Effector memory CD8-positive, alpha-beta T cell (primary cell): ENCODE data around the gene HIGD1B.

Experiments used
- ATAC-seq: fragments of 150-1000 bp; cut with Tn5 transposase; replicated peaks from 2 replicates; pipeline ENCODE4 v1.10.0; 2021; ENCODE audit warnings: mild to moderate bottlenecking, moderate library complexity
- DNase-seq, 3 experiments: peaks; one replicate each; pipeline ENCODE4 v3.0.0; 2021
- H3K27ac Mint-ChIP-seq, 2 donors: one replicate each; pipeline ENCODE4 v1.8.0; 2022; ENCODE audit warnings: mild to moderate bottlenecking in 2 of 2, mixed read lengths in 2 of 2, moderate library complexity in 2 of 2
- H3K27me3 Mint-ChIP-seq, 2 donors: one replicate each; pipeline ENCODE4 v1.8.0; 2022; ENCODE audit warnings: mixed read lengths in 2 of 2
- H3K36me3 Mint-ChIP-seq: one replicate; pipeline ENCODE4 v1.8.0; 2022; ENCODE audit warnings: mild to moderate bottlenecking, moderate library complexity, mixed read lengths; ENCODE audit not compliant: insufficient read depth
- H3K4me1 Mint-ChIP-seq, 2 donors: one replicate each; pipeline ENCODE4 v1.8.0; 2022; ENCODE audit warnings: low read depth in 2 of 2, mixed read lengths in 2 of 2
- H3K4me3 Mint-ChIP-seq, 2 donors: one replicate each; pipeline ENCODE4 v1.8.0; 2022; ENCODE audit warnings: mild to moderate bottlenecking in 2 of 2, mixed read lengths in 2 of 2, moderate library complexity in 2 of 2
- H3K9me3 Mint-ChIP-seq, 2 donors: one replicate each; pipeline ENCODE4 v1.8.0; 2022; ENCODE audit warnings: mixed read lengths in 2 of 2

Gene HIGD1B

DNA sequence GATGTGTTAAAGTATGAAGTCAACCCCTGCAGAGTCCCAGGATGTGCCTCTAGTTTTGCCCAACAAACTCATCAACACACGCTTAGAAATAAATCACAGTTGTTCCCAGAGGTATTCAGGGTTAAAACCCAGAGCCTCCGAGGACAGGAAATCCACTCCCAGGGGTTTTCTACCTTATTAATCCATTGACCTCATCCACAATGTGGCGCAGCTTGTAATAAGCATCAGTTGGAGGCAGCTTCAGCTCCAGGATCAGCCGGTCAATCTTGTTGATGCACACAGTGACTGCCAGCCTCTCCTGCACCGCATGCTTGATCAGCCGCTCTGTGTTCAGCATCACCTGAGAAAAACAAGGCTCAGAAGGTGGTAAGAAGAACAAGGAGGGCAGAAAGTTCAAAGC lies 28.1 kb downstream of the HIGD1B start:
- peak overlapping the region in 1 of 2 donors; percentile 21 for H3K27ac Mint-ChIP-seq
- H3K36me3 Mint-ChIP-seq = peaks cover 75% of the 10 kb centered on the region
- ATAC-seq (no peak), DNase-seq (no peak)
- no peaks in the 10 kb centered on the region for H3K27me3 Mint-ChIP-seq
- H3K4me1 Mint-ChIP-seq = no peaks in the 10 kb centered on the region
- no peaks in the 10 kb centered on the region for H3K9me3 Mint-ChIP-seq
- H3K4me3 Mint-ChIP-seq = no peak overlapping the region

DNA sequence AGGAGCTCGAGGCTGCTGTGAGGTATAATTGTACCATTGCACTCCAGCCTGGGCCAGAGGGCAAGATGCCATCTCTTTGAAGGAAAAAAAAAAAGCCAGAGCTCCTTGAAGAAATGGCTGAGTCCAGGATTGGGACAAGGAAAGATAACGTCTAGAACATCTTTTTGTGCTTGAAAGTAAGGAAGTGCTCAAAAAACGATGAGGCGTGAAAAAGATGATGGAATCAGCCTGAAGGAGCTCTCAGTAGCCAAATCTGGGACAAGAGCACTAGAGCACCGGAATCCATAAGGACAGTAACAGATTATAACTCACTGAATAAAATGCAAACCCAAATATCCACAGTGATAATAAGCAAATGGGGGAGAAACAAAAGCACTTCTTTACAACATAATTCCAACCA lies 29.4 kb downstream of the HIGD1B start:
- no peak for DNase-seq
- no peak overlapping the region for H3K4me3 Mint-ChIP-seq
- H3K27ac Mint-ChIP-seq = no peak overlapping the region
- H3K36me3 Mint-ChIP-seq = peaks cover 69% of the 10 kb centered on the region
- H3K4me1 Mint-ChIP-seq = no peaks in the 10 kb centered on the region
- H3K9me3 Mint-ChIP-seq = no peaks in the 10 kb centered on the region
- H3K27me3 Mint-ChIP-seq = no peaks in the 10 kb centered on the region
- no peak for ATAC-seq

DNA sequence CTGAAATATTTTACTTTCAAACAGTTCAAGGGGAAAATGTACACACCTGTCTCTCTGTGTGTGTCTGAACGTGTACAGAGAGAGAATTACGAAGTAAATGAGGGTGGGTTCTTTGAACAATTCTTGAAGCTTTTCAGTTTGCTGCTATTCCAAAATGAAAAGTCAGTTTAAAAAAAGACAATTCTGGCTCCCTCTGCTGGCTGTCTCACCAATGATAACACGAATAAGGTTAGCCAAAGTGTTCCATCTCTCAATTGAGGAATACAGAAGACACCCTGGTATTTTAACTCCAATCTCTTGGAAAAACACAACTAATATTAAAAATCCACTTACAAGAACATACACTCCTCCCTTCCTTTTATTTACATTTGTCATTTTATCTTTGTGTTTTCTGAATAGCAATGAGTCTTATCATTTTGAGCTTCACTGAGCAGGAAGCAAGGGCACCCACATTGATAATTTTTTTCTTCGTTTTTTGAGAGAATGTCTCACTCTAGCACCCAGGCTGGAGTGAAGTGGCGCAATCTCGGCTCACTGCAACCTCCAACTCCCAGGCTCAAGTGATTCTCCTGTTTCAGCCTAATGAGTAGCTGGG lies 31.0 kb downstream of the HIGD1B start:
- Mint-ChIP-seq H3K27ac (no peak overlapping the region), H3K36me3 (peaks cover 70% of the 10 kb centered on the region), H3K4me3 (no peak overlapping the region), H3K9me3 (no peaks in the 10 kb centered on the region), H3K27me3 (no peaks in the 10 kb centered on the region), H3K4me1 (no peaks in the 10 kb centered on the region)
- DNase-seq (peak in 1 of 3 experiments; percentile 21), ATAC-seq (no peak)

DNA sequence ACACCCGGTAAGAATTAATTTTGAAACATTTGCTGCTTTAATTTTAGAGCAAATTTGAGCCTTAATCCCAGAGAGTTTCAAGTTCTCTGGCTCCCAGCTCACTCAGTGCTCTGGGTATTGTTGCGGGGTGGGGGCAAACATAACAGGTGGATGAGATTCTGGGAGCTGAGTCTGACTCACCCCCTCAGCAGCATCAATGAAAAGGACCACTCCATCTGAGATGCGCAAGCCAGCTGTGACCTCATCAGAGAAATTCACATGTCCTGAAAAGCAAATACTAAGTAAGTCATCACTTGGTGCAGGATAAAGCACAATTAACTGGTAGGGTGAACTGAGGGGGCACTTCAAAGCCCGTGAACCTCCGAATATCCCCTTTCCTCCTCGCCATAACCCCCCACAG lies 31.7 kb downstream of the HIGD1B start:
- no peaks in the 10 kb centered on the region for H3K27me3 Mint-ChIP-seq
- H3K4me3 Mint-ChIP-seq = no peak overlapping the region
- no peaks in the 10 kb centered on the region for H3K4me1 Mint-ChIP-seq
- H3K36me3 Mint-ChIP-seq = peaks cover 67% of the 10 kb centered on the region
- no peak overlapping the region for H3K27ac Mint-ChIP-seq
- ATAC-seq (no peak), DNase-seq (no peak)
- H3K9me3 Mint-ChIP-seq = no peaks in the 10 kb centered on the region

DNA sequence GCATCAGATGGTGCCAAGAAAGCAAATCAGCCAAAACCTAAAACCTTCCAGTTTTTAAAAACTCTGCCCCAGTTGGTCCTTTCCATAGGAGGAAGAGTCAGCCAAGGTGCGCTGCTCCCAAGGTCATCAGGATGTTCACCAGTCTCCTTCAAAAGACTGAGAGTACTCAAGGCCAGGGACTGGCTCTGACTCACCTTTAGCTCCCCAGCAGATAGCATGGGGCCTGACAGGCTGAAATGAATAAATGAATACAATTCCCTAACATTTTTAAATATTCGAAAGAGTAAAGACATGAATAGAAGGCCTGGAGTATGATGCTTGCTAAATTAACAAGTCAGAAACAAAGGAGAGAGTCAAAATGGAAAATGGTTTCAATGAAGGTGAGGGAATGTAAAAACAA lies 32.4 kb downstream of the HIGD1B start:
- ATAC-seq = no peak
- no peak for DNase-seq
- Mint-ChIP-seq H3K9me3 (no peaks in the 10 kb centered on the region), H3K4me3 (no peak overlapping the region), H3K27ac (peak overlapping the region in 1 of 2 donors; percentile 52), H3K27me3 (no peaks in the 10 kb centered on the region), H3K4me1 (no peaks in the 10 kb centered on the region), H3K36me3 (peaks cover 67% of the 10 kb centered on the region)

DNA sequence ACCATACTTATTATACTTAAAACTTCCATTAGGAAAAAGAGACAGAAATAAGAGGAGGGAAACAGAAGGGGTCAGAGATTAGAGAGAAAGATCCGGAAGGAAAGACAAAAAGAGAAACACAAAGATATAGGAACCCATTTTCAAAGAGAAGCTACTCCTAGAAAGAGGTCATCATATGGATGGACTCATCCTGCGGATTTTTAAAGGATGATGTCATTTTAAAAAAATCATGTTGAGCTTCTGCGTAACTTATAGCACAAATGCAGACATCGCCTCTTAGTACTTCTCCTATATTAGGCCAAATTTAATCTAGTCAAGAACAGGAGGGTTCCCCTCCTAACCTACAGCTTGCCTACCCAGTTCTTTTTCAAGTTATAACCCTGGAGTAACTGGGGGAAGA lies 33.5 kb downstream of the HIGD1B start:
- no peak overlapping the region for H3K27ac Mint-ChIP-seq
- DNase-seq = no peak
- peaks cover 61% of the 10 kb centered on the region for H3K36me3 Mint-ChIP-seq
- H3K4me3 Mint-ChIP-seq = no peak overlapping the region
- no peaks in the 10 kb centered on the region for H3K27me3 Mint-ChIP-seq
- ATAC-seq = no peak
- H3K9me3 Mint-ChIP-seq = no peaks in the 10 kb centered on the region
- H3K4me1 Mint-ChIP-seq = no peaks in the 10 kb centered on the region

DNA sequence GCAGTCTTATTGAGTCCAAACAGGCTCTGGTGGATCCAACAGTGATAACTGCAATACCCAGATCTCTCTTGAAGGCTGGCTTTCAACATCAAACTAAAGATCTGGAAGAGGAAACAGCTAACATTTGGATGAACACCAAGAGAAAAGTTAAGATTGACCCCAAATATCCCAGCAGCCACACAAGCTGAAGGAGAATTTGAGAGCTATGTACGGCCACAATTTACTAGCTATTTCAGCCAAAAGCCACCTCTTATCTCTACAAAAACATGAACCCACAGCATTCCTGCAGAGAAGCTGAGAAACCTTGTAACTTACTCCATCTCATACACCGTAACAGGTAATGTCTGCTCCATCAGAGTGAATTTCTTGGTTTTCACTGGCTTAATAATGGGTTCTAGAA lies 37.3 kb downstream of the HIGD1B start:
- no peak for ATAC-seq
- no peak for DNase-seq
- peaks cover 0 to 5% of the 10 kb centered on the region in 2 donors for H3K4me1 Mint-ChIP-seq
- H3K27ac Mint-ChIP-seq = no peak overlapping the region
- H3K27me3 Mint-ChIP-seq = no peaks in the 10 kb centered on the region
- no peaks in the 10 kb centered on the region for H3K9me3 Mint-ChIP-seq
- no peak overlapping the region for H3K4me3 Mint-ChIP-seq
- H3K36me3 Mint-ChIP-seq = peaks cover 41% of the 10 kb centered on the region

DNA sequence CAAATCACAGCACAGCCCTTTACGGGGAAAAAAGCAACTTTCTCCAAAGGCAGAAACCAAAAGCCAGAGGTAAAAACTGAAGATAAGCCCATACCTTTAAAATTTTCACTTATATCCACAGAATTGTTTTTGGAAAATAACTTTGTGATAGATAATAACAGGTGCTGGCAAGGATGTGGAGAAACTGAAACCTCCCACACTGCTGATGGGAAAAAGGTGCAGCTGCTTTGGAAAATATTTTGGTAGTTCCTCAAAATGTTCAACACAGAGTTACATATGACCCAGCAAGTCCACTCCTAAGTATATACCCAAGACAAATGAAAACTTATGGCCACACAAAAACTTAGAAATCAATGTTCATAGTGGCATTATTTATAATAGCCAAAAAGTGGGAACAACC lies 39.3 kb downstream of the HIGD1B start:
- DNase-seq (no peak), ATAC-seq (no peak)
- no peaks in the 10 kb centered on the region for H3K27me3 Mint-ChIP-seq
- no peaks in the 10 kb centered on the region for H3K9me3 Mint-ChIP-seq
- peaks cover 39% of the 10 kb centered on the region for H3K36me3 Mint-ChIP-seq
- no peak overlapping the region for H3K27ac Mint-ChIP-seq
- H3K4me1 Mint-ChIP-seq = peaks cover 4 to 8% of the 10 kb centered on the region in 2 donors
- H3K4me3 Mint-ChIP-seq = no peak overlapping the region

DNA sequence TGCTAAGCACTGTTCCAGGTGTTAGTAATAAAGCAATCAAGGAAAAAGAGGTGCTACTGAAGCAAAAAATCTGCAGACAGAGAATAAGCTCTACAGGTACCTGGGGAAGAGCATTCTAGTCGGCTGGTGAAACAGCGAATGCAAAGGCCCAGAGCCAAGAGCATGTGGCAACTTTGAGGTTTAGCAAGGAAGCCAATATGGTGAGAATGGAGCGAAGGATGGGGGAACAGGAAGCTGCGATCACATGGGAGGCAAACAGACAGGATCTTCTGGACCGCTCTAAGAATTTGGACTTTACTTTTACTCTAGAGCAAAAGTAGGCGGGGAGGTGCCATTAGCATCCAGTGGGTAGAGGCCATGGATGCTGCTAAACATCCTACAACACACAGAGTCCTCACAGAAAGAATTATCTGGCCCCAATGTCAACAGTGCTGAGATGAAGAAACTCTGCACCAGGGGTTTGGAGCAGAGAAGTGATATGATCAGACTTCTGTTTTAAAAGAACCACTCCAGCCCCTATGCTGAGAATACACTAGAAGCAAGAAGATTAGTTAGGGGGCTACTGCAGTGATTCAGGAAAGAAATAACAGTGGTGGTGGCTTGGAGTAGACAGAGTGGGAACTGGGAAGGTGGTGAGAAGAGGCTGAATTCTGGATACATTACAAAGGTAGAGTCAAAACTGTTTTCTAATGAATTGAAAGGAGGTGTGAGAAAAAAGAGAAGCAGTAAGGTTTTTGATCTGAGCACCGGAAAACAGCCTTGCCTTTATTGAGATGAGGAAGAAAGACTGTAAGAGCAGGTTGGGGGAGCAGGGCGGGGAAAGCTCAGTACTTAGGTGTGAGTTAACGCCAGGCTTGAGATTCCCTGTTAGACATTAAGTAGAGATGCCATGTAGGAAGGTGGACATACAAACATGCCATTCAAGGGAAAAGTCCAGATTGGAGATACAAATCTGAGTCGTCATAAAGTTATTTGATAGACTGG lies 40.6 kb downstream of the HIGD1B start:
- H3K27me3 Mint-ChIP-seq = no peaks in the 10 kb centered on the region
- H3K9me3 Mint-ChIP-seq = no peaks in the 10 kb centered on the region
- H3K4me1 Mint-ChIP-seq = peaks cover 6 to 8% of the 10 kb centered on the region in 2 donors
- H3K27ac Mint-ChIP-seq = no peak overlapping the region
- no peak overlapping the region for H3K4me3 Mint-ChIP-seq
- DNase-seq (peak in 2 of 3 experiments; percentile 10 to 15), ATAC-seq (peak; percentile 89)
- peaks cover 40% of the 10 kb centered on the region for H3K36me3 Mint-ChIP-seq

DNA sequence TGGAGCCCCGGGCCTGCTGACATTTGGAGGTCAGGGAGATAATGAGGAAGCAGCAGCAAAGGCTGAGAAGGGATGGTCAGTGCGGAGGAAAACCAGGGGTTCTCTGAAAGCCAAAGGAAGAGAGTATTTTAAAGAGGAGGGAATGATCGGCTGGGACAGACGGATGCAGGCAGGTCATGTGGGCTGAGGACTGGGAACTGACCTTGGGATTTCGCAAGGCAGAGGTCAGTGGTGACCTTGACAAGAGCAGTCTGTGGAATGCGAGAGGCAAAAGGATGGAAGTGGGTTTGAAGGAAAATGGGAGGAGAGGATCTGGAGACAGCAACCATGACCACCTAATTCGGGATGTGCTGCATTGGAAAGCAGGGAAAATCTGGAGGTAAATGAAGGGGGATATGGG lies 41.3 kb downstream of the HIGD1B start:
- H3K9me3 Mint-ChIP-seq = no peaks in the 10 kb centered on the region
- peaks cover 8% of the 10 kb centered on the region in 2 donors for H3K4me1 Mint-ChIP-seq
- peaks cover 38% of the 10 kb centered on the region for H3K36me3 Mint-ChIP-seq
- H3K27ac Mint-ChIP-seq = no peak overlapping the region
- no peaks in the 10 kb centered on the region for H3K27me3 Mint-ChIP-seq
- DNase-seq = no peak
- no peak for ATAC-seq
- no peak overlapping the region for H3K4me3 Mint-ChIP-seq

DNA sequence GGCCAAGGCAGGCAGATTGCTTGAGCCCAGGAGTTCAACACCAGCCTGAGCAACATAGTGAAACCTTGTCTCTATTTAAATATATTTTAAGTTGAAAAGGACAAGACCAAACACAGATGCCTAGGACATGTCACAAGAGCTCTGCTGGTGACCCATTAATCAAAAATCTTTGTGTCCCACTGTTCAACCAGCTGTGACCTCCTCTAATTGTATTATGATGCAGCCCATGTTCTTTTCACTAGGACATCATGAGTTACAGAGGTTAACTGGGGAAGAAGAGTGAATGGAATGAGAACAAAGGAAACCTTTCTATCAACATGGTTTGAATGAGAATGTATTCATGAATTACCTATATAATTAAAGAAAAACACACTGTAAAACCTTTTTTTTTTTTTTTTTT lies 44.6 kb downstream of the HIGD1B start:
- Mint-ChIP-seq H3K4me1 (peaks cover 11 to 18% of the 10 kb centered on the region in 2 donors), H3K27ac (no peak overlapping the region), H3K36me3 (peaks cover 38% of the 10 kb centered on the region), H3K4me3 (no peak overlapping the region), H3K9me3 (no peaks in the 10 kb centered on the region), H3K27me3 (no peaks in the 10 kb centered on the region)
- DNase-seq = no peak
- no peak for ATAC-seq

DNA sequence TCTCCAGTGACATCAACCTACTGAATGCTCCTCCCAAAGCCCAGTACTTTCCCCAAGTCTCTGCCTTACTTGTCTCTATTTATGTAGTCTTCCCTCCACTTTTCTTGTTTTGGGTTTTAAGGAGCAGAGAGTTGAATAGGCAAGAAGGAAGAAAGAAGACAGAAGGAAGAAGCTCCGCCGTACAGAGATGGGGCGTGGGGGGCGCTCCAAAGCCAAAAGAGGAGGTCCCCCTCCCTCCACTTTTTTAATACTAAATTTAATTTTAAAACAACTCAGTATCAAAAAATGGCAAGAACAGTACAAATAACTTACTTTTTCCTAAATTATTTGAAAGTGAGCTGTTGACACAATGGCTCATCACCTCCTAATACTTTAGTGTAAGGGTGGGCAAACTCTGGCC lies 47.0 kb downstream of the HIGD1B start:
- no peaks in the 10 kb centered on the region for H3K9me3 Mint-ChIP-seq
- peaks cover 48% of the 10 kb centered on the region for H3K36me3 Mint-ChIP-seq
- DNase-seq = no peak
- no peaks in the 10 kb centered on the region for H3K27me3 Mint-ChIP-seq
- H3K4me3 Mint-ChIP-seq = no peak overlapping the region
- peaks cover 20 to 29% of the 10 kb centered on the region in 2 donors for H3K4me1 Mint-ChIP-seq
- H3K27ac Mint-ChIP-seq = no peak overlapping the region
- no peak for ATAC-seq

DNA sequence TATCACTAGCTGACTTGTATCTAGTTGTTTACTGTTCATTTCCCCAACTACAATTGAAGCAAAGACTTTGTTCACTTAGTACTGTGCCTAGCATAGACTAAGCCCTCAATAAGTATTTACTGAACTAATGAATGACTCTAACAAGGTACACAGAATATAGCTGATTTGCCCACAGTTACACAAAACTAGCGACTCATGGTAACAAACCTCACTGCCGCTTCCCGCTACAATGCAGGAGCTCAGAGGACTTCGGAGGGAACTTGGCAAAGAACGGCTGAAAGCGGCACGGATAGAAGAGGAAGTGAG lies 51.0 kb downstream of the HIGD1B start:
- Mint-ChIP-seq H3K9me3 (no peaks in the 10 kb centered on the region), H3K27me3 (no peaks in the 10 kb centered on the region), H3K4me3 (peak overlapping the region; percentile 85 to 95), H3K36me3 (peaks cover 36% of the 10 kb centered on the region), H3K27ac (peak overlapping the region; percentile 99 to 100), H3K4me1 (peaks cover 17 to 24% of the 10 kb centered on the region in 2 donors)
- DNase-seq (no peak), ATAC-seq (no peak)
